GM13977 (cell line): ENCODE results near the gene RASGEF1C.

ENCODE experiments used
- DNase-seq: peaks from one replicate; pipeline ENCODE4 v3.0.0; 2012; ENCODE audit warnings: low spot score
- in situ Hi-C: fragments of 300-500 bp; cut with MboI; formaldehyde crosslinking; loops from one replicate; pipeline ENCODE4 v1.12.0; 2022; ENCODE audit warnings: low sequenced_read_pairs, low pct_unique_long_range_greater_than_20kb, mixed read lengths, inconsistent platforms; ENCODE audit not compliant: unreplicated experiment
- TF ChIP-seq, protein P1 (sequence below): IDR thresholded peaks from 2 replicates; pipeline ENCODE4 v1.5.1; 2012; ENCODE audit warnings: mild to moderate bottlenecking, control low read depth; ENCODE audit not compliant: insufficient read depth; ENCODE audit errors: extremely low read depth, missing control alignments

The RASGEF1C gene

GRCh38 chr5:180187767-180188166 is 21.2 kb downstream of the RASGEF1C start:
- TF ChIP-seq, protein P1, sequence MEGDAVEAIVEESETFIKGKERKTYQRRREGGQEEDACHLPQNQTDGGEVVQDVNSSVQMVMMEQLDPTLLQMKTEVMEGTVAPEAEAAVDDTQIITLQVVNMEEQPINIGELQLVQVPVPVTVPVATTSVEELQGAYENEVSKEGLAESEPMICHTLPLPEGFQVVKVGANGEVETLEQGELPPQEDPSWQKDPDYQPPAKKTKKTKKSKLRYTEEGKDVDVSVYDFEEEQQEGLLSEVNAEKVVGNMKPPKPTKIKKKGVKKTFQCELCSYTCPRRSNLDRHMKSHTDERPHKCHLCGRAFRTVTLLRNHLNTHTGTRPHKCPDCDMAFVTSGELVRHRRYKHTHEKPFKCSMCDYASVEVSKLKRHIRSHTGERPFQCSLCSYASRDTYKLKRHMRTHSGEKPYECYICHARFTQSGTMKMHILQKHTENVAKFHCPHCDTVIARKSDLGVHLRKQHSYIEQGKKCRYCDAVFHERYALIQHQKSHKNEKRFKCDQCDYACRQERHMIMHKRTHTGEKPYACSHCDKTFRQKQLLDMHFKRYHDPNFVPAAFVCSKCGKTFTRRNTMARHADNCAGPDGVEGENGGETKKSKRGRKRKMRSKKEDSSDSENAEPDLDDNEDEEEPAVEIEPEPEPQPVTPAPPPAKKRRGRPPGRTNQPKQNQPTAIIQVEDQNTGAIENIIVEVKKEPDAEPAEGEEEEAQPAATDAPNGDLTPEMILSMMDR, result no peak
- DNase-seq, result no peak
- in situ Hi-C loops, result no loop called here

- TF ChIP-seq, protein P1, result no peak
- DNase-seq, result no peak
- in situ Hi-C loops, result no loop called here
Measured at GRCh38 chr5:180180846-180181245, 28.2 kb downstream of the RASGEF1C start.

DNA sequence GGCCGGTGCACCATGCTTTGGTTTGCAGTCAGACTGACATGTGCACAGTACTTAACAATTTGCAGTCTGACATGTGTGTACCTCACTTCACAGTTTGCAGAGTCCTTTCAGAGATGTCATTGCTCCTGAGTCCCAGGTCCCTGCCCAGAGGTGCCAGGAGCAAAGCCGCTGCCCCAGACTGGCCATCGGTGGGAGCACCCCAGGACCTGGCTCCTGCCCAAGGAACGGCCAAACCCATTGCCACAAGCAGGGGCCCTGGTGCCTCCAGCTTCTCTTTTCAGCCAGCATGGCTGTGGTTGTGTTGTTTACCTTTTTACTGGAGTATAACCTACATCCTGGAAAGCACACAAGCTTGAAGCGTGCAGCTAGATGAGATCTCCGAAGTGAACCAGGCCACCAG is 28.6 kb downstream of the RASGEF1C start:
- in situ Hi-C loops, result no loop called here
- no peak for DNase-seq
- TF ChIP-seq, protein P1, result no peak

DNA sequence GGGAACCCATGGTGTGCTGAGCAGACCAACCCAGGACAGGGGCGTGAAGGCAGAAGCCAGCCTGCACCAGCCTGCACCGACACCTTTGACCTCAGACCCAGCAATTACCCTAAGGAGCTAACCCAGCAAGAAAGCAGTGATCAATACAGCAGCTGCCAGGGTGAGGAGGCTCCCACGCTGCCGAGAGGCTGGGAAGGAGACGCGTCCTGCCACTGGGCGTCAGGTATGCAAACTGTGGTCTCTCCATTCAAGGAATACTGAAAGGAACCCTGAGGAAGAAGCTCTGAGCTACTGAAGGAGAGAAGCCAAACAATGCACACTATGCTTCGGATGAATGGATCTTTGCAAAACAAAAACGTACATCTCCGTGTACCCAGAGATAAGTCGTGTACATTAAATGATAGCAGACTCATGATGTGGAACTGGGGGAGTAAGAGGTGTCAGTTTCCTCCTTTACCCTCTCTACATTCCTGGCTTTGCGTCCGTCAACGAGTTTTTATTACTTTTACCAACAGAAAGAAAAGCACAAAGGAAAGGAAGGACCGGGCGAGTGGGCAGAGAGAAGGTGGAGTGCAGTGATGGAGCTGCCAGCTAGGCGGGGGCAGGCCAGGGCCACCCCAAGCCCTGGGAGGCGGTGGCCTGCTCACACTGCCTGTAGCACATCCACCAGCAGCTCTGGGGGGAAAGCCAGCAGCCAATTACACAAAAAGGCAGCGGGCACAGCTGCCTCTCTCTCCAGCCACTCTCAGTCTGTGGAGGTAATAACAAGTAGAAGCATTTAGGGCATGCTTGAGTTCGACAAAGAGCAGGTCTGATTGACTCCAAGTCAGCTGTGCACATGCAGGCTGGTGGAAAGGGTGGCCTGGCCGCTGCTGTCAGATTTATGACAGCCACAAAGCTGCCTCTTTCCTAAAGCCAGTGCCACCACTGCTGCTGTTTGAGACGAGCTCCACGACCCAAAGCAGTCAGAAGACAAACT is 29.3 kb downstream of the RASGEF1C start:
- TF ChIP-seq, protein P1, result no peak
- in situ Hi-C loops, result no loop called here
- no peak for DNase-seq

- DNase-seq, result no peak
- in situ Hi-C loops, result no loop called here
- TF ChIP-seq, protein P1, result no peak
Measured at GRCh38 chr5:180178531-180179441, 30.2 kb downstream of the RASGEF1C start.

- TF ChIP-seq, protein P1, result no peak
- in situ Hi-C loops, result no loop called here
- DNase-seq, result no peak
Measured at GRCh38 chr5:180176191-180176590, 32.8 kb downstream of the RASGEF1C start.
